Stomach smooth muscle (tissue), 2 donors: ENCODE results near the gene DDR2.

Experiments
- H3K27ac ChIP-seq: one replicate; pipeline ENCODE4 v1.7.0; 2013; ENCODE audit warnings: mild to moderate bottlenecking, low read length, inconsistent platforms
- H3K27me3 ChIP-seq, 2 donors: one replicate each; pipeline ENCODE4 v1.7.0; 2013; ENCODE audit warnings: low read length in 2 of 2; ENCODE audit not compliant: insufficient read depth in 2 of 2, control insufficient read depth in 1 of 2
- H3K36me3 ChIP-seq, 2 donors: one replicate each; pipeline ENCODE4 v1.7.0; 2013; ENCODE audit warnings: low read length in 2 of 2; ENCODE audit not compliant: control insufficient read depth in 2 of 2, insufficient read depth in 2 of 2
- H3K4me1 ChIP-seq: one replicate; pipeline ENCODE4 v1.7.0; 2013; ENCODE audit warnings: low read length; ENCODE audit not compliant: control insufficient read depth, insufficient read depth
- H3K4me3 ChIP-seq, 2 donors: one replicate each; pipeline ENCODE4 v1.7.0; 2013; ENCODE audit warnings: low read length in 2 of 2
- H3K9ac ChIP-seq, 2 donors: one replicate each; pipeline ENCODE4 v1.7.0; 2013; ENCODE audit warnings: low read length in 2 of 2, mild to moderate bottlenecking in 1 of 2
- H3K9me3 ChIP-seq, 2 donors: one replicate each; pipeline ENCODE4 v1.7.0; 2013; ENCODE audit warnings: low read length in 2 of 2; ENCODE audit not compliant: control insufficient read depth in 2 of 2
- donor health status: healthy.
- donor health status: Pancreatic carcinoma.

DDR2 gene

DNA sequence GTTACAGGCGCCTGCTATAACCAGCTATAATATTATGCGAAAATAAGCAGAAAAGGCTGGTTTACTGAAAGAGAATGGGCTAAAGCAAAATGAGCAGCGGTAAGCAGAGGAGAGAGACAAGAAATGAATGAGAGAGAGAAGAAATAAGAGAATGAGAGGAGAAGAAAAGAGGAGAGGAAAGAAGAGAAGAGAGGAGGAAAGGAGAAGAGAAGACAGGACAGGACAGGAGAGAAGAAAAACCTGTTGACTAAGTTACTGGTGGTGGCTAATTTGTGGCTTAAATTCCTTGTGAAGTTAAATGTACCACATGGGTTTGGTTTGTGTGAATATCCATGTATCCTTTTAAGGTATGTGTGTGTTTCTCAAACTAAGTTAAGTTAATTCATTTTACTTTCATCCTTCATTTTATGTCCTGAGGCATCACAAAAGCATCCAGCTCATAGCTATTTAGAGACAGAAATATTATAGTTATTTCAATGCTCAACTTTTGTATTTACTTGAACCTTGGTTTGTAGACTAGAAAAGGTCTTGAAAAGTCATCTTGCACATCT is 3.1 kb upstream of the DDR2 start:
- peaks cover 38% of the 10 kb centered on the region for H3K4me1 ChIP-seq
- H3K9ac ChIP-seq = no peak overlapping the region
- H3K27ac ChIP-seq = no peak overlapping the region

DNA sequence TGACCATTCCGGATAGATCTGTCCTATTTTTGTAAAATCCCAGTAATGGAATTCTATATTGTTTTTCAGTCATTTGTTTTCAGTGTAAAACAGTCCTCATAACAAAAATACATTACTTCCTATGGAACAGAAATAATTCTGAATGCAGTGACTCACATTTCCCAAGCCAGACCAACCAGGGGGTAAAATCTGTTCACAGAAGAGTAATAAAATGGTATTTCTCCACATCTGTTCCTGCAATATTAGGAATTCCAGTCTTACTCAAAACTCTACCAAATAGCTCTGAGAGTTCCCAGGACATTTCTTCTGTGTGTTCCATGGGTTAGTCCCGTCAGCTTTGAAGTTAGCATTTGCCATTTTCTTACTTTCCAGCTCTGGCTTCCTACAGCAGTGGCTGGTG is 2.6 kb upstream of the DDR2 start:
- no peak overlapping the region for H3K9ac ChIP-seq
- no peaks in the 10 kb centered on the region for H3K9me3 ChIP-seq
- no peaks in the 10 kb centered on the region for H3K36me3 ChIP-seq
- H3K27me3 ChIP-seq = no peaks in the 10 kb centered on the region
- H3K27ac ChIP-seq = peak overlapping the region; percentile 95
- peaks cover 43% of the 10 kb centered on the region for H3K4me1 ChIP-seq
- H3K4me3 ChIP-seq = no peak overlapping the region

More for the DNA sequence above, 3.1 kb upstream of the DDR2 start:
- Histone ChIP-seq H3K27me3 (no peaks in the 10 kb centered on the region), H3K36me3 (no peaks in the 10 kb centered on the region), H3K4me3 (no peak overlapping the region), H3K9me3 (no peaks in the 10 kb centered on the region)

DNA sequence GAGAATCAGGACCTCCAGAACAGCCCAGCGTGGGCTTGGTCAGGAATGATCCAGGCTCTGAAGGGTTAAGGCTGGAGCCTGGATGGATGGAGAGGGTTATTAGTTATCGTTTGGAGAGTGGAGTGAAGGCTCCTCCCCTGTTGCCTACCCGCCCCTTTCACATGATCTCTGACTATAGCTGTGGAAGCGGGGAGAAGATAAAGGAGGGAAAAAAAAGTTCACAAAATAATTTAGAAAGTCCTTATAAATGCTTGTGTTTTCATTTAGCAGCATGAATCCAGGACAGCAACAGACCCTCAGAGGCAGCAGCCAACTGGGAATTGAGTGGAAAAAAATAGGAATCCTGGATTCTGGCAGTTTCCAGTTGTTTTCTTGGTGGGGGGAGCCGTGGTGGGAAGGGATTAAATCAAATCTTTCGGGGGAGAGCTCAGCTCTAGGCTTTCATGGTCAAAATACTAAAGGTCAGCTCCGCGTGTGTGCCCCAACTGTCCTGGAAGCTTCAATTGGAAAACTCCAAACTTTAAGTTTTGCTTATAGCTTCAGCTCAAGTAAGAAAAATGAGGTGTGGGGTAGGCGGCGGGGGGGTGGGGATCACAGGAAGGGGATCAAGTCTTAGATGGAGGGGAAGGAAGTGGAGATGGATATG is 595 bp upstream of the DDR2 start:
- H3K4me3 ChIP-seq = peak overlapping the region; percentile 83 to 95
- H3K27ac ChIP-seq = peak overlapping the region; percentile 95
- H3K9ac ChIP-seq = peak overlapping the region; percentile 95 to 97
- H3K9me3 ChIP-seq = no peaks in the 10 kb centered on the region
- H3K36me3 ChIP-seq = no peaks in the 10 kb centered on the region
- peaks cover 37% of the 10 kb centered on the region for H3K4me1 ChIP-seq
- no peaks in the 10 kb centered on the region for H3K27me3 ChIP-seq

DNA sequence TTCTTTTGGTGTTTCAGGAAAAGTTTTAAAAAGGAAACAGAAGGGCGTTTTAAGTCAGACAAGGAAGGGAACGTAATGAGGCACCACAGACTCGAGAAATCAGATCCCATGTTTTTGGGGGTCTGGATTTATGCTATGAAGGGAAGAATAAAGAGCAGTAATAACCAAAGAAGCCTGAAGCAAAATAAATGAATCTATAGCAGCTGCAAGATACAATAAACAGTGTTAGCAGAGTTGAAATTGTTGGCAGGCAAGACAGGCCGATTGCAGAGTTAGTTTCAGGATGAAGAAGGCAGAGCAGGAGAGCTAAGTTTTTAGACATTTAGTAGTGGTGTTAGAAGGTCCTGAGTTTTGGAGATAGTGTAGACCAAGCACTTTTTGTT is 425 bp downstream of the DDR2 start:
- H3K4me1 ChIP-seq = peaks cover 30% of the 10 kb centered on the region
- H3K27ac ChIP-seq = peak overlapping the region; percentile 95
- H3K36me3 ChIP-seq = no peaks in the 10 kb centered on the region
- no peaks in the 10 kb centered on the region for H3K27me3 ChIP-seq
- no peaks in the 10 kb centered on the region for H3K9me3 ChIP-seq
- H3K4me3 ChIP-seq = peak overlapping the region; percentile 83 to 95
- peak overlapping the region; percentile 95 to 97 for H3K9ac ChIP-seq

DNA sequence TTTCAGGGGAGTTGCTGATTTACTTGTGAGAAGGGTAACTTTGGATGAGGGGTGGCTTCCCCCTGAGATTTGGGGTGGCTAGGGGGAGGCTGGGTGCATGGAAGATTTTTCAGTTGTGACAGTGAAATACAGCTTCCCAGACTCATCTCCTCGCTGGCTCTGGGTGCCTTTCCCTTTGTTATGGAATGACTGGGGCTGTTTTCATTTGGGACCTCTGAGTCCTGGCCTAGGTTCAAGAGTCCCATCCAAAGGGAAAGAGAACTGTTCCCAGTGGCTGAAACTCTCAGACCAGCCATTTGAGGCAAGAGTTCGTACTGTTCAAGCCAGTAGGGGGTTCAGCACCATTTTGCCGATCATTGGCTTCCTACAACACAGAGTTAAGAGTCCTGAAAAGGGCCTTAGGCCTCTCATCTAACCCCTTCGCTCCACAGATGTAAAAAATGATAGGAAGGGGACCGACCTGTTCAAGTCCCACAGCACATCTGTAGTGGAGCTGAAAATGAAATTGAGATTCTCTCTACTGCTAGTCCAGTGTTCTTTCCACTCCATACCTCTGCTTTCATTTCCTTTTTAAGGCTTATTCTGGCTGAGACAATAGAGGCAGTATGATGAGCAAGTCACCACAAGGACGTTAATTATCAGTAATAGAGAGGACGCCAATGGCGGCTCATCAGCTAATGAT is 958 bp downstream of the DDR2 start:
- no peaks in the 10 kb centered on the region for H3K27me3 ChIP-seq
- no peaks in the 10 kb centered on the region for H3K36me3 ChIP-seq
- peaks cover 30% of the 10 kb centered on the region for H3K4me1 ChIP-seq
- H3K9me3 ChIP-seq = no peaks in the 10 kb centered on the region
- peak overlapping the region; percentile 95 to 97 for H3K9ac ChIP-seq
- peak overlapping the region; percentile 95 for H3K27ac ChIP-seq
- H3K4me3 ChIP-seq = peak overlapping the region; percentile 83 to 95

DNA sequence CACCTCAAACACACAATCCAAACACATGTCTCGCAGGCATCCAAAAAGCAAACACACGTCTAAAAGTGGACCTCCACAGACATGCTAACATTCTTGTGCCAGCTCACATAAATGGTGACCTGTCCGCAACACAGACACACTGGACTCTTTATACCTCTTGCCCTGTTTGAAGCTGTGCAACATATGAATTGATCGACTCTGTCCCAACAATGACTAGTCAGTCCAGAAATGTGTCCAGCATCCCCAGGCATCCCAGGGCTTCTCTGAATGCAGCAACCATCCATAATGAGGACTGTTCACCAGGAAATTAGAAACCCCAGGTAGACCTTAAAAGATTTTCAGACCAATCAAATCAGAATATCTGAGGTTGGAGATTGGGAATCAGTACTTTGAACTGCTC is 3.2 kb downstream of the DDR2 start:
- H3K27ac ChIP-seq = peak overlapping the region; percentile 95
- peak overlapping the region; percentile 95 to 97 for H3K9ac ChIP-seq
- peaks cover 25% of the 10 kb centered on the region for H3K4me1 ChIP-seq
- no peaks in the 10 kb centered on the region for H3K27me3 ChIP-seq
- peaks cover 0 to 3% of the 10 kb centered on the region in 2 donors for H3K36me3 ChIP-seq
- no peaks in the 10 kb centered on the region for H3K9me3 ChIP-seq
- H3K4me3 ChIP-seq = peak overlapping the region; percentile 83 to 95

DNA sequence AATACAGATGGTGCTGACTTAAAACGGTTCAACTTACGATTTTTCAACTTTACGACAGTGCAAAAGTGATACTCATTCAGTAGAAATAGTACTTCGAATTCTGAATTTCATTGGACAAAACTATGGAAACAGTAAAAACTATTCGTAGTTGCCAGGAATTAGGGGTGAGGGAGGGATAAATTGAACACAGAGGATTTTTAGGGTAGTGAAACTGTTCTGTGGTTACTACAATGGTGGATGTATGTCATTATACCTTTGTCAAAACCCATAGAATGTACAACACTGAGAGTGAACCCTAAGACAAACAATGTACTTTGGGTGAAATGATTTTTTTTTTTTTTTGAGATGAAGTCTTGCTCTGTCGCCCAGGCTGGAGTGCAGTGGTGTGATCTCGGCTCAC is 7.5 kb downstream of the DDR2 start:
- H3K27me3 ChIP-seq = no peaks in the 10 kb centered on the region
- H3K9ac ChIP-seq = no peak overlapping the region
- peaks cover 17% of the 10 kb centered on the region for H3K4me1 ChIP-seq
- no peaks in the 10 kb centered on the region for H3K9me3 ChIP-seq
- H3K4me3 ChIP-seq = no peak overlapping the region
- H3K27ac ChIP-seq = no peak overlapping the region
- H3K36me3 ChIP-seq = peaks cover 0 to 3% of the 10 kb centered on the region in 2 donors

DNA sequence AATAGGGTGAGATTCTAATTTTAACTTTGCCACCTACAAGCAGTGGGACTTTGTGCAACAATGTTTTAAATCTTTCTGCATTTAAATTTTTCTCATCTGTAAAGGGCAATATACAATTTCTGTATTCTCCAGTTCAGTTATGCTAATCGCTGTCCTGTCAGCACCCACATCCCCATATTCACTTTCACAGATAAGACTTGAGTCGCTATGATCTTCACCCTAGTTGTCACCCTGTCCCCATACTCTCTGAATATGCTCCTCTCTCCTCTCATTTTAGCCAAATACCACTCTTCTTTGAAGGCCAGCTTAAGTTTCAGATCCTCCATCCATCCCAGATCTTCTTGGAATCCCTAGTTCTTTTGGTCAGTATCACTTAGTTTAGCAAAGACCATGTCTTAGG is 8.8 kb downstream of the DDR2 start:
- Histone ChIP-seq H3K36me3 (peaks cover 0 to 3% of the 10 kb centered on the region in 2 donors), H3K4me1 (peaks cover 11% of the 10 kb centered on the region), H3K9ac (no peak overlapping the region), H3K4me3 (no peak overlapping the region), H3K9me3 (no peaks in the 10 kb centered on the region), H3K27me3 (no peaks in the 10 kb centered on the region), H3K27ac (no peak overlapping the region)

DNA sequence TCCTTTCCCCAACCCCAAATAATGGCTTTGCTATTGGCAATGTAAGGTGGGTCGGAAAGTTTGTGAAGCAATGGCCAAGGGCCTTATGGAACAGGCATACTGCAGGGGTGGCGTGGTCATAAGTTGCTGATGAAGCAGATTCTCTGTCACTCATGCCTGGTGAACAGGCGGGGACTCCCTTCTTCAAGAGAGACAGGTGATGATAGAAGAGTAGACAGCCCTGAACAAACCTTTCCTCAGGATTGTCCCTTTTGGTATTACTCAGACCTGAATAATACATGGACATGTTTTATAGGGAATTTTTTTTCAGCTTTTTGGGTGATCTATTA is 12.7 kb downstream of the DDR2 start:
- Histone ChIP-seq H3K4me3 (no peak overlapping the region), H3K27ac (no peak overlapping the region), H3K27me3 (no peaks in the 10 kb centered on the region), H3K4me1 (peaks cover 20% of the 10 kb centered on the region), H3K9ac (no peak overlapping the region), H3K9me3 (no peaks in the 10 kb centered on the region), H3K36me3 (peaks cover 0 to 4% of the 10 kb centered on the region in 2 donors)

DNA sequence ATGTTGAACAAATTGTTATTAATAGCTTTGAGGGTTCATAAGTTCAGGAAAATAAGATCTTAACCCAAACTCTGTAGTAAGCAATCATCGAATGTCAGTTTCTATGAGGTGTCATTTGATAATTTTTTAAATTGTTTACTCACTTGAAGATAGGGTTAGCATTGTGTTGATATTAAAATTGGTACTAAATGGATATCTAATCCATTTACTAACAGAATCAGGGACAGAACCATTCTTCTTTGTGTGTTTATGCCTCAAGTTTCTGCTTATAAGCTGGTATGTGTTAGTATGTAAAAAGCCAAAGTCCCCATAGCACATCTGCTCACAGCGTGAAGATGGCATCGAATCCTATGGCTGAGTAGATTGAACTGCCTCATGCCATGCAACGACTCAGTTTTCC is 13.4 kb downstream of the DDR2 start:
- H3K36me3 ChIP-seq = peaks cover 0 to 4% of the 10 kb centered on the region in 2 donors
- peaks cover 20% of the 10 kb centered on the region for H3K4me1 ChIP-seq
- no peaks in the 10 kb centered on the region for H3K9me3 ChIP-seq
- H3K9ac ChIP-seq = no peak overlapping the region
- no peak overlapping the region for H3K27ac ChIP-seq
- no peak overlapping the region for H3K4me3 ChIP-seq
- H3K27me3 ChIP-seq = no peaks in the 10 kb centered on the region

DNA sequence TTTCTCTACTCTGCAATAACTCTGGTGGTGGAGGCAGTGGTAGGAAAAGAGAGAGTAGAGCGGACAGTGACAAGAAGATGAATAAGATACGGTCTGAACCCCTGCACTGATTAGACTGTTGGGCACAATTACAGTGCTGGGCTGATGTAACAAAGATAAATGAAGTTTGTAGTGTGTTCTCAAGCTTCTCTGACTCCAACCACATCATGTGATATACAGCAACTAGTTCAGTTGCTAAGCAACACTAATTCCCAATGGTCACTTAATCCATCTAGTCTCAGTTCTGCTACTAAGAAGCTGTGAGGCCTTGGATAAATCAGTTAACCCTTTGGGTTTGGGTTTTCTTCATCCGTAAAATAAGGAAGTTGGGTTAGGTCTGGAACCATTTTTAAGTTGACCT is 17.3 kb downstream of the DDR2 start:
- Histone ChIP-seq H3K27me3 (no peaks in the 10 kb centered on the region), H3K9ac (no peak overlapping the region), H3K4me1 (peaks cover 17% of the 10 kb centered on the region), H3K27ac (no peak overlapping the region), H3K9me3 (no peaks in the 10 kb centered on the region), H3K36me3 (peaks cover 0 to 4% of the 10 kb centered on the region in 2 donors), H3K4me3 (no peak overlapping the region)
